Measurements from ENCODE around the gene NT5C1A.

NT5C1A gene

DNA sequence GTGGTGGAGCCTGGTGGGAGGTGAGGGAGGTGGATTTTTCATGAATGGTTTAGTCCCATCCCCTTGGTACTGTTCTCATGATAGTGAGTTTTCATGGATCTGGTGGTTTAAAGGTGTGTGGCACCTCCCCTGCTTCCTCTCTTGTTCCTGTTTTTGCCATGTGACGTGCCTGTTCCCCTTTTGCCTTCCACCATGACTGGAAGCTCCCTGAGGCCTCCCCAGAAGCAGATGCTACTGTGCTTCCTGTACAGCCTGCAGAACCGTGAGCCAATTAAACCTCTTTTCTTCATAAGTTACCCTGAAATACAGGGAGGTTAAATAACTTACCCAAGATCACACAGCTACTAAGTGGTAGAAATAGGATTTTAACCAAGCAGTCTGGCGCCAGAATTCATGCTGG, 28.2 kb downstream of the NT5C1A start:
- no peak overlapping the region for H3K27ac ChIP-seq

DNA sequence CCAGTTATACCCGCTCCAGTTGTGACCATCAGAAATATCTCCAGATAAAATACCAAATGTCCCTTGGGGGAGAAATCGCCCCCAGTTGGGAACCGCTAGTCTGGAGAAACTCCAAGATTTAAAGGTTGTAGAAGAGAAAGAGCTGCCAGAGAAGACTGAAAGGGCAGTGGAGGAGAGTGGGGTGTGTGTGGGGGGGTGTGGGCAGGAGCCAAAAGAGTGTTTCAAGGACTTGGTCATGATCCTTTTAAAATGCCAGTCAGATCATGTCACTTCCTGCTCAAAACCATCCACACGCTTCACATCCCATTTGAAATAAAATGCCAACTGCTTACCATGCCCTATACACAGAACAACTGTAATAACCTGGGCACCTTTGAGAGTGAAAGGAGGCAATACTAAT, 29.1 kb downstream of the NT5C1A start:
- no peak overlapping the region for H3K27ac ChIP-seq

More for the DNA sequence above, 28.2 kb downstream of the NT5C1A start:
- H3K4me3 ChIP-seq = no peak overlapping the region

DNA sequence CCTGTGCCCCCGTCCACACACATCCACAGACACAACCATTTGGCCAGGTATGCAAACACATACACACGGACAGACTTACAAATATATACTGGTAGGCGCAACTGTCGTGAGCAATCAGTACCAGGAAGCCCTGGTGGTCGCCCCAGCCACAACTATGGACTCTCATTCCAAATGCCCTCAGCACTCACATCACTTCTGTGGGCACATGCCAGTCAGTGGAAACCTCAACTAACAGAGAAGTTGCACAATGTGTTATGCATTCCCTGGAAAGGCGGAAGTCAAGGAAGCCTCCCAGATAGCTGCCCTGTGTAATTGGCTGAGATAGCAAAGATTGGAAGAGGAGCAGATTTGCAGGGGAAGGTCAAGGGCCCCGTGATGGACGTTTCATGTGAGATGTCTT, 31.0 kb downstream of the NT5C1A start:
- no peak overlapping the region for H3K4me3 ChIP-seq
- no peak overlapping the region for H3K27ac ChIP-seq

More for the DNA sequence above, 29.1 kb downstream of the NT5C1A start:
- no peak overlapping the region for H3K4me3 ChIP-seq

DNA sequence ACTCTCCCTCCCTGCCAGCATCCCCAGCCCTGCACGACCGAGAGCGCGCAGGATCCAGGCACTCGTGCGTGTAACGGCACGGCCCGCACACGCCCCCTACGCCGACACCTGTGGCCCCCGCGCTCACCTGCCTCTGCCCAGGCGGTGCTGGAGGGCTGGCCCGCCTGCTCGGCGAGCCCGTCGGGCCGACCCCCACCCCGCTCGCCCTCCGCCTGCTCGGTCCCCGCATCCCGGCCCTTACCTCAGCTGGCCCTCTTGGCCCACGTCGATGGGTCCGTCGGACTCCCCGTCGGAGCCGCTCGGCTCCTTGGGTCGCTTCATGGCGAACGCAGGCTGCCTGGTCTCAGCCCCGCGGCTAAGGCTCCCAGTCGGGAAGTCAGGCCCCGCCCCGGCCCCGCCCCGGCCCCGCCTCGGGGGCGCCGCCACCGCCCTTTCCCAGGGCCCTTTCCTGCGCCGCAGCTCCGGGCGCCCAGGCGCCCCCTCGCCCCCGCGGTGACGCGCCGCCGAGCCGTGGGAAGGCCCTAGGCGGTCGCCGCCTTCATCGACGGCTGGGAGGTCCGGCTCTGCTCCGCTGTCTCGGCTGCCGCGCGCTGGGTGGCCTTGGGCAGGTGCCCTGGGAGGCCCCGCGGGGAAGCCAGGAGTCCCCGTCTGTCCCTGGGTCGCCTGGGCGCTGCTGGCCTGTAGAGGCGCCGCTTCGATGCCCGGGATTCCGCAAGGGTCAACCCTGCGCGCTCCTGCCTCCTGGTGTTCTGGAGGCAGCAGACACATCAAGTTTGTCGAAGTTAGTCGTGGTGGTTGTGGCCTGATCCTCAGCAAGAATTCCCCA, 32.4 kb downstream of the NT5C1A start, which contains the start of gene HEYL:
Gene HEYL (minus strand): TSS at position 339 of the 826 bp plus-strand sequence. CDS start 18 bp downstream, at position 321.
- peak within 1 kb of the TSS; percentile 17 to 47 (median 37) for H3K4me3 ChIP-seq

DNA sequence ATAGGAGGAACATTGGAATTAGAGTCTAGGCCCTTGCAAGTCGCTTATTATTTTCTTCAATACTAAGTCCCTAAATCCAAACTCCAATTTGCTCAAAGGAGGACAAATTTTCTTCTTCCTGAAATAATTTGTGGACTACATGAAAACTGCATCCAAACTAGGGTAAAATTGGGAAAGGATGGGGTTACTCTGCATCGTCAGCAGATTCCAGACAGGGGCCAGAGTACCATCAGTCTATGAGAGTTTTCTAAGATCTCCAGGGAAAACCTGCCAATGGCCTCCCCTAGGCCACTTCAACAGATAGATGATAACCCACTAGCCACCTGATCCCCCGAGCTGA, 33.0 kb downstream of the NT5C1A start:
- peak overlapping the region; percentile 17 to 47 (median 37) for H3K4me3 ChIP-seq
- peak overlapping the region in 7 of 21 experiments; percentile 34 to 74 (median 50) for H3K27ac ChIP-seq

More for the DNA sequence above, 32.4 kb downstream of the NT5C1A start, which contains the start of gene HEYL:
- peak within 1 kb of the TSS in 14 of 21 experiments; percentile 0 to 74 (median 43) for H3K27ac ChIP-seq

DNA sequence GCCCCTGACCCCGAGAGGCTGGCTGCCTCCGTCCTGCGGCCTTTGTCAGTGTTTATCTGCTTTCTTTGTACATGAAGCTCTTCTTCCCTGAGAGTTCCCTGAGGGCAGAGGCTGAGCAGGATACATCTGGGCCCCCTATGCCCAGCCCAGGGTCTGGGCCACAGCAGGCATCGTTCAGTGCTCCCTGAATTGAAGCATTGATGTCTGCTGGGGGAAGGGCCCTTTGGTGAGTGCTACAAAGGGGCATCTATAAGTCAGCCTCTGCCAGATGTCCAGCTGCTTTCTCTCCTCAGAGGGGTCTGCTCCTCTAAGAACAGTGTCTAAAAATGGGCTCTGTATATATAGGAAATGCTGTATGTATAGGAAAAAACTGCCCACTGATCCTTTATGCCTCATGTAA, 34.5 kb downstream of the NT5C1A start:
- no peak overlapping the region for H3K27ac ChIP-seq
- no peak overlapping the region for H3K4me3 ChIP-seq

DNA sequence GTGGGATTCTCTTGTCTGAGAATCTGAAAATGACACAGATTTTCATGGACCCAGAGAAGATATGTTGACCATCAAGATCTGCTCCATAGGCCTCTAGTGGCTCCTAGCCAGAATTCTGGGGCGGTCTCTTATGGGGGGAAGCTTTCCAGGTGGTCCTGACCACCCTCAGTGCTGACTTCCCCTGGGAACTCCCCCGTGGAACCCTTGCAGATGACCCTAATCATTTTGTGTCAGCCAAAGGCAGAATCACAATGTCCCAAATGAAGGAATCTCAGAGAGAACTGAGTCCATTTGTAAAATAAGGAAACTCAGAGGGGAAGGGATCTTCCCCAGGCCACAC, 36.1 kb downstream of the NT5C1A start:
- H3K4me3 ChIP-seq = no peak overlapping the region
- H3K27ac ChIP-seq = peak overlapping the region in 2 of 21 experiments; percentile 2 to 31

DNA sequence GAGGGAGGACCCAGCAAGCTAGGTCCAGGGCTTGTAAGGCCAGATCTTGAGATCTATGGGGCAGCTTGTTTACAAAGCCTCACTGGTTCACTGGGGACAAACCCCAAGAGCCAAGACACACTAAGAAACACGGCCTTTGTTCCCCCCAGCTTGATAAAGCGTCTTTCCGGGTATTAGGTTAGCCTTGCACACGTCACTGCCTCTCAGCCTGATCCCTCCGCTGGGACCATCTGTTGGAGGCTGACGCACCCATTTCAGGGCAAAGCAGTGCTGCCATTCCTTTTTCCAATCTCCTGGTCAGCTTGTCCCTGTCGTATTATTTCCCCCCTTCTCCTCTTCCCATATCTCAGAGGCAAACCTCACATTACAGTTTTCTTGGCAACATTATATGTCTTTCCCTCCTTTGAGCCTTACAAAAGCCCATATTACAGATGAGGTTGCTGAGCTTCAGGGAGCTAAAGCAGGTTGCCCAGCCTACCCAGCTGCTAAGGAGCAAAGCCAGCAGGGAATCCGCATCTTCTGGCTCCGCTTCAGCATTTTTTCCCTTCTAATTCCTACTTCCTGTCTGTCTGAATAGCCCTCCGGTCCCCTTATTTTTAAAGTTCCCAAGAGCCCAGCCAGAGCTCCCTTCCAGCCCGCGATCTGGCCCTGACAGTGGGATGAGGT, 36.6 kb downstream of the NT5C1A start:
- H3K4me3 ChIP-seq = no peak overlapping the region
- peak overlapping the region in 2 of 21 experiments; percentile 2 to 31 for H3K27ac ChIP-seq

DNA sequence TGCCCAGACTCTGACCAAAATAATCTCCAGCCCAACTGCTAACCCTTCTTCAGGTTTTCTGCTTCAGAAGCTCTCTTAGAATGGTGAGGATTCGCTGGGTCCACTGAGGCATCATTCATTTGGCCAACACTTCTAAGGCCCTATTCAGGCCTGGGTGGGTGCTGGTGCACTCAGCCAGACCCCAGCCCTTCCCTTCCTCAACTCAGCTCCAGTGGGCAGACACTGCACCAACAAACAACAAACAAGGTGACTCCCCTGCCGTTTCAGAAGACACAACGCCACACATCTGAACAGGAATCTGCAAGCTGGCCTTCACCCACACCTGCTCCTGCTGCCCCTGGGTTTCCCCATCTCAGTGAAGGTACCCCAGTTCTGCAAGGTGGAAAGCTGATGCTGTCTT, 38.5 kb downstream of the NT5C1A start:
- no peak overlapping the region for H3K27ac ChIP-seq
- H3K4me3 ChIP-seq = no peak overlapping the region

DNA sequence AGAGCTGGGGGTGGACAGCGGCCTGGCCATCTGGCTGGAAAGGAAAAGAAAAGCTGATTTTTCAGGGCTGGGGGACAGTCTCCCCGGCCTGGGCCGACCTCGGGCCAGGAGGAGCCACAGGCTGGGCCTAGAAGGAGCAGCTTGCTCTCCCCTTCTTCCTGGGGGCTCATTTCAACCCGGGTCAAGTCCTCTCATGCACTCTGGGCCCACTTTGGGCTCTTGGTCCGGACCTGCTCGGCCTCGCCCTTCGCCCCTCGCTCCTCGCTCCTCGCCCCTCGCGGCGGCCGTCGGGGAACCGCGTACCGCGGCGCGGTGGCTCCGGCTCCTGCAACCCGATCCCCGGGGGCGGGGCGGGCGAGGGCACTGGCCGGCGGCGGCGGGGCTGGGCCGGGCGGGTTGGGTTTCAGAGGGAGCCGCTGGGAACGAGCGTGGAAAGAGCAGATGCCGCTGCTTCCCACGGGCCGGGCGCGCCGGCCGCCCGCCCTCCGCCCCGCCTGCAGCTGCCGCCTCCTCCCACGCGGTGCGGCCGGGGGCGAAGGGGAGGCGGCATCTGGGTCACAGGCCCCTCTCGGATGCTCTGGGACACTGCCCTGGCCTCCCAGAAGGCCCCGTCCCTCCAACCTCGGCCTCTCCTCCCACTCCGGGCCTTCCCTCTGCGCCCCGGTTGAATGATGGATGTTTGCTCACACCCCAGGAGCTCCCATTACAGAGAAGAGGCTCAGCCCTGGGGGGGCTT, 39.1 kb downstream of the NT5C1A start:
- Histone ChIP-seq H3K4me3 (no peak overlapping the region), H3K27ac (no peak overlapping the region)

DNA sequence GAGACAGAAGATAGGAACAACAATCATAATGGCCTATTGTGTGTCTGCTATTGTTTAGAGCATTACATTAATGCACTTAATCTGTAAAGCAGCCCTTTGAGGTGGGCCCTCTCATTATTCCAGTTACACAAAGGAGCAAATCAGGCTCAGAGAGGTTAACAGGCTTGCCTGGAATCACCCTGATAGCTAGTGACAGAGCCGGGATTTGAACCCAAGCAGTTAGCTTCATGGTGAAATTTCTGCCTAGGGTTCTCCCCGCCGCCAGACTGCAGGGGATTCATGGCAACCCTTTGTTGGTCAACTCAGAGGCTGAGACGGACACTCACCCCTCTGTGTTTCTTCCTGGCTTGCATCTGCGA, 39.6 kb downstream of the NT5C1A start:
- no peak overlapping the region for H3K4me3 ChIP-seq
- no peak overlapping the region for H3K27ac ChIP-seq

DNA sequence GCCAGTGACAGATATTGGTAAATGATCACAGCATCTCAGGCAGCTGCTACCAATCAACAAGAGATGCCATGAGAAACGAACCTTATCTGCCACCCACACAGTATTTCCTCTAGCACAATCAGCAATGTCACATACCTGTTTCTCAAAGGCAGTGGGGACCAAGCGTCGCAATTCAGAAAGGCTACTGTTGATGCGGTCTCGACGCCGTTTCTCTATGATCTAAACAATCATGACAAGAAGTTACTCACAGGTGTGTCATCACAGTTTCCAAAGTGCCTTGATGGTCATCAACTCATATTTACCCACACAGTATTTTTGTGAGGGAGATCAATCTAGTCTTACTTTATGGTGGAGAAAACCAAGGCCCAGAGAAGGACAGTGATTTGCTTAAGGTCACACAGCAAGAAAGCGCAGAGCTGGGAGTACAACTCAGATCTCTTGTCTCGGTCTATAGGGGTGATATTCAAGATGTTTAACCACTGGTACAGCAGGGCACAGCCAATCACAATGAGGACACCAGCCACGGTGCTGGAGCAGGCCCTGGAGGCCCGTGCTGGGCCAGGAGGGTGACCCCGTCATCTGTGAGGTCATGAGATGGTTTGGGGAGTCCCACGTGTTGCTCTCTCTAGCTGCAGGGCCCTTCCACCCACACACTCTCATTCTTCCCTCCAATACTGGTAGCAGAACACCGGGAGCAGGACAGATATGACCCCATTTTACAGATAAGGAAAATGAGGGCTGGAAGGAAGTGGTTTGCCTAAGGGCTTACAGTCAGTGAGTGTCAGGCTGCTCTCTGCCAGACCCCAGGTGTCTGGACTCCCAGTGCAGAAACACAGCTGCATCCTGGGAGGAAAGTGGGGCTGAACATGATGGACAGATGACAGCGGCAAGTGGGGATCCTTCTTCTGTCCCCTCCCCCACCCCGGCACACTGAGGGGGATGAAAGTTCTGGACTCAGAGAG, 40.3 kb downstream of the NT5C1A start:
- Histone ChIP-seq H3K27ac (no peak overlapping the region), H3K4me3 (no peak overlapping the region)

DNA sequence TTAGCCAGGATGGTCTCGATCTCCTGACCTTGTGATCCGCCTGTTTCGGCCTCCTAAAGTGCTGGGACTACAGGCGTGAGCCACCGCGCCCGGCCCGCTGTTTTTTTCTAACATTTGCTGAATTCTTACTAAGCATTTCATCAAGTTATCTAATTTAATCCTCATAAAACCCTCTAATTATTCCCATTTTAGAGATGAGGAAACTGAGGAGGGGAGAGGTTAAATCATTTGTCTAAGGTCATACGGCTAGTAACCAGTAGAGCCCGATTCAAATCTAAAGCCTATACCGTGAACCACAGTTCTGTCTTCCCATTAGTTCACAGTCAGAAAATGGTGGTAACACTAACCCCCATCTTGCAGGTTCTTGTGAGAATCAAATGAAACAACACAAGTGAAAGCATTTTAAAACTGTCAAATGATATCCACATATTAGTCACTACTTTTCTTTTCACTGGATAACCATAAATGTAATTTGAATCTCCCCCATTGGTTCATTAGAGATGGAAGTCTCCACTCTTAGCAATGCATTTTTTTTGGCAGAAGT, 43.0 kb downstream of the NT5C1A start:
- H3K4me3 ChIP-seq = no peak overlapping the region
- H3K27ac ChIP-seq = no peak overlapping the region

DNA sequence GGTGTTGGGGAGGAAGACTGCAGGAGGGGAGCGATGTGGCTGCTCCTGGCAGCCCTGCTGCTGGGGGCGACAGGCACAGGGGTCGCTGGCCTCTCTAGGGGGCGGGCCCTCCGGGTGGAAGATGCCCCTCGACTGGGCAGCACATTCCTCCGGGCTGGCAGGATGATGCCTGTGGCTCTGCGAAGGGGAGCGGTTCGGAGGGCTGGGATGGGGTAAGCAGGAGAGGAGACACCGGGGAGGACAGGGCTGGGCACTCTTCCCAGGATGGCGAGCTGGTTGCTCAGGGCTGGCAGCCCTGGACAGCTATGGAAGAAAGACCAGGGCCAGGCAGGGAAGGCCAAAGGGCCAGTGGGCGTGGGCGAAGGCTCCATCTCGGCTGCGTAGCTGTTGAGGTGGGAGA, 45.3 kb downstream of the NT5C1A start:
- H3K27ac ChIP-seq = no peak overlapping the region

DNA sequence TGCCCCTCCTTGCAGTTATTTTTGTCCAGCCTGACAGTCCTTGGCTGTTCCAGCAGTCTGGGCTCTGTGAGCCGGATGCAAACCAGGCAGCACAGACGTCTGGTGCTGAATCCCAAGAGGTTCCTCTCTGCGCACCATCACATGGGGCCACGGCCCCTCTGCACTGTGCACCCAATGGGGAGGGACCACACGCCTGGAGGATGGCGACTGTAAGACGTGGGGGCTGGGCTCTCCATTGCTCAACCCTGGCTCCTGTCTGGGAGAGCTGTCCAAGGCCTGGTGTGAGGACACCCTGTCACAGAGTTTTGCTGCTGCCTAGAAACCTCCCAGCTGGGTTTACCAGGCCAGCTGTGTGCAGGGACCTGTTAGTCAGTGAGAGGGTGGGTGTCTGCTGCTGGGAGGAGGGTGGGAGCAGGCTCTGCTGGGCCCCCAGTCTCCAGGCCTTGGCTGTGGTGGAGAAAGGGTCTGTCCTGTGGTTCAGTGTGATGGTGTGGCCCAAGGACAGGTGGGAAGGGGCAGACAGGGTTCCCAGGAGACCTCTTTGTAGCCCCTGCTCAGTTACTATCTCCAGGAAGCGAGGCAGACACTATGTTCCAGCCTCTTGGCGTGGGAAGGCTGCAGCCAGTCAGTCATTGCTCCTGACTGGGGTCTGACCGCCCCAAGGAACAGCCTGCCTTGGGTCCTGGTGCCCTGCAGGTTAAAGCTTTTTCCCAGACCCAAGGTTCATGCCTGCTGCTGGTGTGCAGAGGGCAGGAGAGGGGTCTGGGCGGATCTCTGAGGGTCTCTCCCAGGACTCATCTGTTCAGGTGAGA, 46.2 kb downstream of the NT5C1A start:
- H3K27ac ChIP-seq = no peak overlapping the region
- no peak overlapping the region for H3K4me3 ChIP-seq

More for the DNA sequence above, 45.3 kb downstream of the NT5C1A start:
- no peak overlapping the region for H3K4me3 ChIP-seq

DNA sequence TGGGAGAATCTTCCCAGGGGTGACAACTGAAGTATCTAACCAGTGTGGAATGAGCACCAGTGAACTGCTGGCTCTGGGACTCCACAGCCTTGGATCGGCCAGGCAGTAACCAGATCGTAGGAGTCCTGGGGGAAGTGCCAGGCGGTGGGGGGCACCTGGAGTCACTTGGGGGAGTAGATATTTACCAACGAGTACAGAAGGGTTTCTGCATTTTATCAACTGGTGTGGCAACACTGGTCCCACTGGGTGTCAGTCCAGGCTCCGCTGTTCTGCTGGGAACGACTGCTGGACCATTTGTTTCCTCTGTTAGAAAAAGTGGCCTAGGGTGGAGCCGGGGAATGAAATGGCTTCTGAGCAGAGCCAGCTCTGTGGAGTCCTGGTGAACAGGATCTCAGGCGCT, 46.9 kb downstream of the NT5C1A start:
- no peak overlapping the region for H3K27ac ChIP-seq
- H3K4me3 ChIP-seq = no peak overlapping the region

DNA sequence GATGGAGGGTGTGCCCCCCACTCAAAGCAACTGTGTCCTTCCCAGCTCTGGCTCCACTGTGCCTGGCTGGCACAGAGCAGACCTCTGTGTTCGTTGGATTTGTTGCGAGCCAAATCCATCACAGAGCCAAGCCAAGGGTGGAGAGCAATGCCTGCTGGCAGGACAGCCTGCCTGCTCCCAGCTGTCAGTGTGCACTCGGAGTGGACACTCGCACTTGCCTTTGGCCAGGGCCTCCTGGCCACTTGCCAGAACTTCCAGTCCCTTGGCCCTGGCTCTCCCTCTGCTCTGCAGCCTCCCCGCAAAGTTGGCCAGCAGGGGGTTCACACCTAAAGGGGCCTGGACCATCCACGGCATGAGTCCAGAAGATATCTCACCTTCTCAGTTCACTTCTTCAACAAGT, 48.9 kb downstream of the NT5C1A start:
- no peak overlapping the region for H3K27ac ChIP-seq
- H3K4me3 ChIP-seq = no peak overlapping the region

DNA sequence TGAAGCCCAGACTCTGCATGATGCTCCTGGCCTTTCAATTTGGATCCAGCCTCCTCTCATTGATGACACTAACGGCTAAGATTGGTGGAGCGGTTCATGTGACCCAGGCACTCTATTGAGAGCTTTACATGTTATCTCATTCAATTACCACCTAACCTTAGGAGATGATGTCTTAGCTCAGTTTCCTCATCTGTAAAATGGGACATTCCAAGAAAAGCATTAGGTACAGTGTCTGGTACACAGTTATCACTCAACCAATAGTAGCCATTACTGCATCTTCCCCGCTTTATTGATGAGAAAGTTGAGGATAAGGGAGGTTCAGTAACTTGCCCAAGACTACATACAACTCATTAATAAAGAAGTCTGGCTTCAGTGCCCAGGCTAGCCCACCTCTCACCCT, 49.5 kb downstream of the NT5C1A start:
- no peak overlapping the region for H3K4me3 ChIP-seq
- no peak overlapping the region for H3K27ac ChIP-seq
